Measurements from ENCODE around the gene ADAMTS7.
"Not testable (repeated sequence)": the region's sequence is repeated elsewhere in the genome, so short reads cannot be mapped to it uniquely, and the experiment has no call there.

Gene ADAMTS7

GRCh38 chr15:78788016-78788660 is 23.1 kb downstream of the ADAMTS7 start:
- no peak for DNase-seq (ENCODE audit: low read depth in 1 of 2, low spot score in 1 of 2)

GRCh38 chr15:78782402-78782801 is 28.9 kb downstream of the ADAMTS7 start:
- not testable (repeated sequence) for DNase-seq (ENCODE audit: low read depth in 1 of 2, low spot score in 1 of 2)

- DNase-seq (ENCODE audit: low read depth in 1 of 2, low spot score in 1 of 2), result not testable (repeated sequence)
Measured at GRCh38 chr15:78781381-78781780, 29.9 kb downstream of the ADAMTS7 start.

- DNase-seq (ENCODE audit: low read depth in 1 of 2, low spot score in 1 of 2), result not testable (repeated sequence)
Measured at GRCh38 chr15:78779975-78780374, 31.3 kb downstream of the ADAMTS7 start.

DNA sequence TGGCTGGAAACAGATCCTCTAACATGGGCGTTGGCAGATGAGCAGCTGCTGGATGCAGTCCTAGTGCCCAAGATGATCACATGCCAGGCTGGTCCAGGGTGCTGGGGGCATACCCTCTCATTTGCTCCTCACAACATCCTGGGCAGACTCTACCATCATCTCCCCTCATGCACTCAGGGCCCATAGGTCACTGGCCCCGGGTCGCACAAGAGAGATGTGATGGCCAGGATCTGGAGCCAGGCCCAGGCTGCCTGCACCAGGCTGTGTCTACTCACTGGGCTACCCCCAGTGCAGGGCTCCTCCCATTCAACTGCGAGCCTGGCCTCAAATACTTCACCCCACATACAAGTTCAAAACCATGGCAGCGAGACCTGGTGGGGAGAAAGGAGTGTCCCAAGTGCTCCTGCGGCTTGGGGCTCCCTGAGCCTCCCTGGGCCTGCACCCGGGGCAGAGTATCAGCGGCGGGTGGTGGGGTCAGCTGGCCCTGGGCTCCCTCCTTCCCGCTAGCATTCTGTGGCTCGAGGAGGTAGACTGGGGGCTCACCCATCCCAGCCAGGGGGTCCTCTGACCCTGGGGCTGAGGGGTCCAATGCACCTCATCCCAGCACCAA is 32.0 kb downstream of the ADAMTS7 start:
- DNase-seq (ENCODE audit: low read depth in 1 of 2, low spot score in 1 of 2), result not testable (repeated sequence)

GRCh38 chr15:78778422-78778821 is 32.8 kb downstream of the ADAMTS7 start:
- no peak for DNase-seq (ENCODE audit: low read depth in 1 of 2, low spot score in 1 of 2)

DNA sequence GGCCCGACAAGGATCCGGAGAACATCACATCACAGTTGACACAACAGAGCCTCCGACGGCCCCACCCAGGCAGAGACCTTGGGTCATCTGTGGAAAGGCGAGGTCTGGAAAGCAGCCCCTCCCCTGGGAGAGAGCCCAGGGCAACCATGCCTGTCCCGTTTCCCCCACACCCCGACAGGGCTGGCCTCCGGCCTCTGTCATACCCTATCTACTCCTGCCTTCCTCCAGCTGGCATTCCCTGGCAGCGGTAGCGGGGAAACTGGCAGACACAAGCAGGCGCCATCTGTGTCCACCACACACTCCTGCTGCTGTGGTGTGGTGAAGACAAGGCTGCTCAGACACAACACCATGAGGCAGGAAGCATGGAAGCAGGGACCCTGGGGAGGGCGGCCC is 33.3 kb downstream of the ADAMTS7 start:
- not testable (repeated sequence) for DNase-seq (ENCODE audit: low read depth in 1 of 2, low spot score in 1 of 2)

- not testable (repeated sequence) for DNase-seq (ENCODE audit: low read depth in 1 of 2, low spot score in 1 of 2)
Measured at GRCh38 chr15:78777290-78777952, 33.8 kb downstream of the ADAMTS7 start.

DNA sequence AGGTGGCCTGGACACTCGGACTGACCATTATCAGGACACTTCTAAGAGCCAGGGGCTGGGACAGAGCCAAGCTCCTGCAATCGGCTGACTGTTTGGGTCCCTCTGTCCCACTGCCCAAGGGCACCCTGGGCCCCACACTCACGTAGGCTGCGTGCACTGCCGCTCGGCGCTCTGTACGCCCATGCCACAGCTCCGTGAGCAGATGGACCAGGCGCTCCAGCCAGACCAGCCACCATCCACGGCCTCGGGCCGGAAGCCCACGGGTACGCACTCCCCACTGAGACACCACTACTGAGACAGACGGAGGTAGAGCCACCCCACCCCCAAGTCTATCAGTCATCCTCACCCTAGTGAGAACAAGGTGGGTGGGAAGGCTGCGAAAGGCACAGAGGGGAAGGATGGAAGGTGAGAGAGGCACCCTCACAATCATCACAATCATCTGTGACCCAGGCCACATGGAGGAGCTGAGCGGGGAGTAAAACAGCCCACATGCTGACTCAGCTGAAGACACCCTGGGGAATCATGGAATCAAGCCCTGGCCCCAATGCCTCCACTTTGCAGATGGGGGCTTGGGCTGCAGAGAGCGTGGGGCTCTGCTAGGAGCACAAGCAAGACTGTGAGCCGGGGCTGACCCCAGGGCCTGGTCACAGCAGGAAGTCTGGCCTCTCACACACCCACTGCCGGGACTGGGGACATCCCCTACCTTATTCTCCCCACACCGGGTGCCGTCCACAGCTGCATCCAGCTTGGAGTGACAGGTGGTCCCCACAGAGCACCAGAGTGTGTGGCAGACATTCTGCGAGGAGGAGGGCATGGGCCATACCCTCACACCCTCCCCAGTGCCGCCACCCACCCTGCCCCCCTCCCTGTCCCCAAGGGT is 35.0 kb downstream of the ADAMTS7 start:
- DNase-seq (ENCODE audit: low read depth in 1 of 2, low spot score in 1 of 2), result not testable (repeated sequence)

GRCh38 chr15:78775472-78775871 is 35.8 kb downstream of the ADAMTS7 start:
- no peak for DNase-seq (ENCODE audit: low read depth in 1 of 2, low spot score in 1 of 2)

DNA sequence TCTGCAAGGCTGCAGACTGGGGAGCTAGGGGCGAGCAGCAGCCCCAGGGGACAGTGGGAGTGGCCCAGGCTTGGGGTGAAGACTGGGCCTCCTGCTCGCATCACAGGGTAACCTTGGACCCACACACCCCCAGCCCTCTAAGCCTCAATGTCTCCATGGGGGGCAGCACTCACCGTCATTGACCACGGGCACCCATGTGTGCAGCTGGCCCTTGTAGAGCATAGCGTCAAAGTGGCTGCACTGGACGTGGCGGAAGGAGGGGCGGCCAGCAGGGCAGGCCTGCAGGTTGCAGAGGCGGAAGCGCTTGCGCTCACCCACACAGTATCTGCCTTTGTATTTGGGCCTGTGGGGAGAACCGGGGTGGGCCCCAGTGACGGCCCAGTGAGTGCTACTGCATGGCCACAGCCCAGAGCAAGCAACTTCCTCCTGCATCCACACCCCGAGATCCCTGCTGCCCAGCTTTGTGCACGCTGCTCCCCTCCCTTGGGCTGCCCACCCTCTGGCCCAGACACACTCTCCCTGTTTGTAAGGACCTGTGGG is 36.7 kb downstream of the ADAMTS7 start:
- DNase-seq (ENCODE audit: low read depth in 1 of 2, low spot score in 1 of 2), result not testable (repeated sequence)

GRCh38 chr15:78773765-78774450 is 37.4 kb downstream of the ADAMTS7 start:
- DNase-seq (ENCODE audit: low read depth in 1 of 2, low spot score in 1 of 2), result not testable (repeated sequence)

- no peak for DNase-seq (ENCODE audit: low read depth in 1 of 2, low spot score in 1 of 2)
Measured at GRCh38 chr15:78772738-78773137, 38.5 kb downstream of the ADAMTS7 start.

DNA sequence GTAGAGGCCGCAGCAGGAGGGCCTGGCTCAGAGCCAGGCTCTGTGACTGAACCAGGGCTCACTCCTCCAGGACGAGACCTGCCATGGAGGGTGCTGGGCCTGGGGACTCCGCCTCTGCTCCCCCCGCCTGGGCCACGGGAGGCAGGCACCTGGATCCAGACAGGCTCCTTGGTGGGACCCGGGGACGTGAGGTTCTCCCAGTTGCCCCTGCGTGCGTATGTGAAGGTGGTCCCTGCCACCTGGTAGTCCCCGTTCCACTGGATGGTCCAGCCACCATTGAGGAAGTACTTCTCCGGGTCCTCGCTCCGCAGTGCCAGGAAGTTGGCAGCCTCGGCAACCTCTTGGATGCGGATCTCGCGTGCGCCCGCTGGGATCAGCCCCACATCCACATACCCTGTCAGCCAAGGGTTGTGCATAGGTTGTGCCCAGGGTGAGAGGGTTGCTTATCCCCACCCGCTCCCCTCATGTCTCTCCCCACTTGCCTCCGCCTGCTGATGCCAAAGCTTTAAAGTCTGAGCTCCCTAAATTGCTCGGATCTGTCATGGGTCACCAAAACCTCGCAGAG is 39.7 kb downstream of the ADAMTS7 start:
- DNase-seq (ENCODE audit: low read depth in 1 of 2, low spot score in 1 of 2), result not testable (repeated sequence)

DNA sequence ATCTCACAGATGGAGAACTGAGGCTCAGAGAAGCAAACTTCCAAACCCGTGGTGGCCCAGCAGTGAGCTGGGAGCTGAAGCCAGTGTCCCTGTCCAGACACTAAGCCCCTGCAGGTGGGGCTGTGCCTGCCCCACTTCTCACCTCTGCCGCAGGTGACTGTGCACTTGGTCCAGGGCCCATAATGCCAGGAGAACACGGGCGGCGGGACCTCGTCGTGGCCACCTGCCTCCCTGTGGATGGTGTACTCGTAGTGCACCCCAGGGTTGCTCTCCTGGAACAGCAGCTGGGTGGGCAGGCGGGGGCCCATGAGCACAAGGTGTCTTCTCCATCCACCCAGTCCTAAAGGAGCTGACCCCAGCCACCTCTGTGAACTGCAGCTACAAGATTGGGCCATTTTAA is 40.2 kb downstream of the ADAMTS7 start:
- not testable (repeated sequence) for DNase-seq (ENCODE audit: low read depth in 1 of 2, low spot score in 1 of 2)

DNA sequence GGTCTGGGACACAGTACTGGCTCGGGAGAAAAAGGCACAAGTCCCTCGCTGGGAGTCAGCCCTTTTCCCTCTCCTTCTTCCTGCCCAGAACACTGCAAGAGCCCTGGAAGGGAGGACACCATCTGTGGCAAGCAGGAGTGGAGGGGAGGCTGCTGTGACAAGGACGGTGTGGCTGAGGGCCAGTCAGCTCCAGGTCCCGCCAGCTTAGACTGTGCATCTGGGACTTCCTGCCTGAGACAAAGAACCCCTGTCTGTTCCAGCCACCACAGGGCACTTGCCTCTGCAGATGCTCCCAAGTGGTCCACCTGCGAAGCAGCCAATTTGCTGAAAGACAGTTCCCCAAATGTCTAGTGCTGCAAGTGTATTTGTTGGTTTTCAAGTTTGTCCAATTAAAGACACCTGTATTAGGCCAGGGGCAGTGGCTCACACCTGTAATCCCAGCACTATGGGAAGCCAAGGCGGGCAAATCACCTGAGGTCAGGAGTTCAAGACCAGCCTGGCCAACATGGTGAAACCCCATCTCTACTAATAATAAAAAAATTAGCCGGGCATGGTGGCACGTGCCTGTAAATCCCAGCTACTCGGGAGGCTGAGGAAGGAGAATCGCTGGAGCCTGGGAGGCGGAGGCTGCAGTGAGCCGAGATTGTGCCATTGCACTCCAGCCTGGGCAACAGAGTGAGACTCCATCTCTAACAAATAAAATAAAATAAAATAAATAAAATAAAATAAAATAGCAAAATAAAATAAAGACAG is 41.6 kb downstream of the ADAMTS7 start:
- DNase-seq (ENCODE audit: low read depth in 1 of 2, low spot score in 1 of 2), result not testable (repeated sequence)

DNA sequence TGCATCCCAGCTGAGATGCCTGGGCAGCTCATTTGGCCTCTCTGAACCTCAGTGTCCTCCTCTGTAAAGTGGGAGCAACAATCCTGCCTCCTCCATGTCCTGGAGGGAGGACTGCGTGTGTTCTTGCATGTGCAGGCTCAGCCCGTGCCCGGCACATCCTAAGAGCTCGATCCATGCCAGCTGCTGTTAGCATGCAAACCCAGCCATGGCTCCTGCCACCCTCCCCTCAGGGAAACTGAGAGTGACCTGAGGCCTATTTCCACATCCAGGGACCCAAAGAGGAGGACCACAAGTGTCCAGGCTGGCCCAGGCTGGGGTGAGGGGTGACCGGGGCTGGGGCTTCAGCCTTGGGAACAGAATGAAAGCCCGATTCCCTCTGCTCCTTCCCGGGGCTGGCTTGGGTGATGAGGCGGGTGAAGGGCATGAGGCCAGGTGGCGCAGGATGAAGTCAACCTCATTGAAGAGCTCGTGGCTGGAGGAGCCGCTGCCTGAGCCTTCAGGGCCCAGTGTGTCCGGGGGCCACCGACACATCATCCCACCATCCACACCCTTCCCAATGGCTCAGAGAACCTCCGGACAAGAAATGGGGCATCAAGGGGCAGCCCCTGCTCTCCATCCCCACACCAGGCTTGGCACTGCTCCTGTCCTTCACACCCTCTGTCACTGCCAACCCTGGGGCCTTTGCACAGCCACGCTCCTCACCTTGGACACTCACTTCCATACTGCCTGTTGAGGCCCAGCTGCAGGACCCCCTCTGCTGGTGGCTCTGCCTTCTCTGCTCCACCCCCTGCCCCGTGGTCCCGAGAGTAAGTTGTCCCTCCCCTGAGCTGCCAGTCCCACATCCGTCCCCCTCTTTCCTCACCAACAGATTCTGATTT is 42.5 kb downstream of the ADAMTS7 start:
- DNase-seq (ENCODE audit: low read depth in 1 of 2, low spot score in 1 of 2), result no peak

DNA sequence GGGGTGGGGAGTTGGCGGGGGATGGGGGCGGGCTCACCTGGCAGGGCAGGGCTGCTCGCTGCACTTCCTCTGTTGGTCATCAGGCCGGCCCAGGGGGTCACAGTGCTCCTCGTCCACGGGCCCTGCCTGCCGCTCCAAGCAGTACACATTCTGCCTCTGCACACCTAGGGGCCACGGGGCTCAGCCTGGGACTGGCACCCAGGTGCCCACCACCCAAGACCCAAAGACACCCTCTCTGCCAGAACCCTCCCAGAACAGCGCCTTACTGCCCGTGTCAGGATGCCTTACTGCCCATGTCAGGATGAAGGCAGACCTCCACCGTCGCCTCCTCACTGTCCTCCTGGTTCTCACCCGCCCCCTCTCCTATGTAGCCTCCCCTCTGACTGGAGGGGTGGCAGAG is 43.2 kb downstream of the ADAMTS7 start:
- DNase-seq (ENCODE audit: low read depth in 1 of 2, low spot score in 1 of 2), result no peak
